DMS153 treated with DMSO at 0.1 percent for 48 hours (cell line): Measurements from ENCODE around the gene DHX32.
"Not testable (repeated sequence)": the region's sequence is repeated elsewhere in the genome, so short reads cannot be mapped to it uniquely, and the experiment has no call there.

Experiments used
- DNase-seq: peaks from one replicate; lab custom pipeline; 2025; ENCODE audit not compliant: unreplicated experiment; lab: John Stamatoyannopoulos, UW

Gene DHX32

DNA sequence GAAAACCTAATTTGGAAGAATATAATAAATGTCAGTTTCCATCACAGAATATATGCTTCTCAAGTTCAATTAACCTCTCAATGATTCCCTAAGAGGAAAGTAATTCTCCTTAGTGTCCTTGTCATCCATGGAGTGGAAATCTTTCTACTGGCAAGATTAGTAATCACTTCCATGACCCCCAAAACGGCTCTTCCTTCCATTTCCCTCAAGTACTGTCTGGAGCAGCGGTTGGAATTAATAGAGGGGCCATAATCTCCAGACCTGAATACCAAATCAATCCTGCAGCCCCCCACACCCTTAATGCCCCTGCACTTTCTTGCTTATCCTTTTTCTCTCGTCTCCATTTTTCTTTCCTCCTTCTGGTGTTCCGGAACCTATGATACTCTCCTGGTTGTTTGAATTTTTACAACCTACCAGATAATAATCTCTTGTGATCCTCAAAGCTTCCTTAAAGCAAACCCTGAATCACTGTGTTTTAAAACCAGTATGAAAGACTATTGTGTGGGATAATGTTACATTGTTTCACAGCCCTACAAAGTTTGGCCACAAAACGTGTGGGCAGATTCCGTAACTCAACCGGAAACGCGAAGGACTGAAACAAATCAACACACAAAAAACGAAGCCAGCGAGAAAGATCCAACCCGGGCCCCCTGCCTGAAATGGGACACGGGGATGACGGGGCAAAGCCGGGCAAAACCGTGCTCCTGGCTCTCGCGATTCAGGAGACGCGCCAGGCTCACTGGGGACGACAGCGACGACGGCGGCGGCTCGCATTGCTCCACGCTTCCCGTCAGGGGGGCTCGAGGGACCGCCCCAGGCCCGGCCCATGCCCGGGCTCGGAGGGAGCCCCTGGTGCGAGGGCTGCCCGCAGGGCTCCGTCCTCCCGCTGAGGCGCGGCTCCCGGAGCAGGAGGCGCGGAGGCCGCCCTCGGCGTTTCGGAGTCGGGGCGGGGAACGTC is 14.3 kb upstream of the DHX32 start:
- DNase-seq: not testable (repeated sequence)

DNA sequence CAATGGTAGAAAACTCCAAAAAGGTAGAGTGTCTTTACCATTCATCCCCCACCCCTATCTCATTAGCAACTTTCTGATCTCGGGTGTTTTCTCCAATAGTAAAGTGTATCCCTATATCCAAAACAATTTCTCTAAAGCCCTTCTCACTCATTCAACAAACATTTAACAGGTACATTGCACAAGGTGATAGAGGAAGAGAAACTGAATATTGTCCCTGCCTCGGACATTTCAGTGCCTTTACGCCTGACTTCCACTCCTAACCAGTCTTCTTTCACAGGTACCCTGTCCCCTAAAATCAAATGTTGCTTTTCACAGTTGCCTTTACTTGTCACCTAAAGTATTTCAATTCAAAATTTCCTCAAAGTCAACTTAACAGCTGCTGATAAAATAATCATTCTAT is 13.1 kb upstream of the DHX32 start:
- not testable (repeated sequence) for DNase-seq

DNA sequence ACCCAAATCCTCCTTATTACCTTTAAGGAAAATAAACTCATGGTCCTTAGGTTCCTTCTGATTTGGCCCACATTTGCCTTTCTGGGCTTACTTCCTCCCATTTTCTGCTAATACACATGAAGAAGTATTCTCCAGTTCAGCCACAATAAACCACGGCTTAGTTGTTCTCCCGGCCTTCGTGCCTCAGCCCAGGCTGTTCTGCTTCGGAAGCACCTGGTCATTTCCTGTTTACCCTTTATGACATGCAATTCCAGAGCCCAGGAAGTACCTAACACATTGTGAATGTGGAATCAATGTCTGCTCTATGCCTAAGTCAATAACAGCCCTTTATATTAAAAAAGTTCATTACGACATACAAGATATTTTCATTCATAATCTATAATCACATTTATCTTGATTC is 11.3 kb upstream of the DHX32 start:
- DNase-seq: peak; percentile 53

DNA sequence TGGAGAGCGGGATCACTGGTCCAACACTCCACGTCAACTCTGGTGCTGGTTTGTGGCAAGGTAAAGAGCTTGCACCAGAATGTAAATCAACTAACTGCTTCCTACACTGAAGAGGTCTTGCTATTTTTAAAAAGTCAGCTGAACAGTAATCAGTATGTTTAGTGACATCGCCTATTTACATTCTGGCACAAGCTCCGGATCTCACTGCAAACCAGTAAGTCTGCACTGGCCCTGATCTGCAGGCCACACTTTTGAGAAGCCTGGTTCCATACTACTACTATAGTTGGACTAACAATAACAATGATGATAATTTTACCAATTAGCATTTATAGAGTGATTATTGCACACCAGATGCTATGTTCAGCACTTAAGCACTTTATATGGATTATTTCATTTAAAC is 8.3 kb upstream of the DHX32 start:
- not testable (repeated sequence) for DNase-seq

DNA sequence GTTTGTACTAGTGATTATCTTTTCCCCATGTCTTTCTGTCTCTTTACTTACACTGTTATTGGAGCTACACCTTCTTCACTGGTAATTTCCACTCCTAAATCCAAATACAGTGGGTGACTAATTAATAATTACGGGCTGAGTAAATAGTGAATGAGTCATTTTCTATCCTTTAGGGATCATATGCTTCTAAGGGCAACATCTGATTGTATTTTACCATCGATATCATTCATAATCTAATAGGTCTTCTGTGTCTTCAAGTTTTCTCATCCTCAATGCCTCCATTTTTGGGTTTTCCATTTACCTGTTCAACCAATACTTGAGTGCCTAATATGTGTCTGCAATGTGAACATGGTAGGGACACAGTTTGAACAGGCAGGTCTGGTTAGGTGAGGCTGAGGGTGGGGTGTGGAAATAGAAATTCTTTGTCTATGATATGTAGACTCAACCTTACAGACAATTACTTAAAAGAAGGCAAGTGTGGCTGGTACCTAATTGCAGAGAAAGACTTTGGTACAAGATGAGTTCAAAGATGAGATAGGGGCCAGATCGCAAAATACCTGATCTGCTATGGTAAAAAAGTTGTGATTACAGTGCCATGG is 5.9 kb upstream of the DHX32 start:
- DNase-seq: no peak

DNA sequence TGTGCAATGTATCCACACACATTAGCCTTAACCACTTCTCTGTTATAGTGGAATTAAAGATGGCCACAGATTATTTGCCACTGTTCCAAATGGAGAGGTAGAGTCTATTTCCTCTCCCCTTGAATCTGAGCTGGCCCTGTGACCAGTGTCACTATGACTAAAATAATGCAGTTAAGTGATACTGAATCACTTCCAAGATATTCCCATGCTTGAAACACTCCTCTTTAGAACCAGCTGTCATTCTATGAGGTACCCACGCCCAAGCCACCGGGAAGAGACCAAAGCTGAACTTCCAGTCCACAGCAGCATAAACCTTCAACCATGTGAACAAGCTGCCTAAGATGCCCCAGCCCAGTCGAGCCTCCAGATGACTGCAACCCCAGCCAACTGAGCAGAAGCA is 2.1 kb upstream of the DHX32 start:
- no peak for DNase-seq

DNA sequence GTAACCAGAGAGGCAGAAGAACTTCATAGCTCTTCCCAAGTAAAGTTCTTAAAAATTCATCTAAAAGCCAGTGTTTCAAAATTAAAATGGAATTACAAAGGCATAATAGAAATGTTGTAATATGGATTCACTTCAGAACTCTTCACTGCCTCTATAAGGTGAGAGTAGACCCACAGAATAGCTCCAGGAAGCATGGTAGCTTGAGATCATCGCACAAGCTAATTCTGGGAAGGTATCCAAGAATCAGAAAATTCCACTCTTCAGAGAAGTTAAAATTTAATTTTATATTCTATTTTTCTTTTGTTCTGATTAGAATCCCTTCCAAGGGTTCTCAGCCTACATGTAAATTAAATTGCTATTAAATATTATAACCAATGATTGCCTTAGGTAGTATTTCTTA is 1.5 kb upstream of the DHX32 start:
- DNase-seq: no peak

DNA sequence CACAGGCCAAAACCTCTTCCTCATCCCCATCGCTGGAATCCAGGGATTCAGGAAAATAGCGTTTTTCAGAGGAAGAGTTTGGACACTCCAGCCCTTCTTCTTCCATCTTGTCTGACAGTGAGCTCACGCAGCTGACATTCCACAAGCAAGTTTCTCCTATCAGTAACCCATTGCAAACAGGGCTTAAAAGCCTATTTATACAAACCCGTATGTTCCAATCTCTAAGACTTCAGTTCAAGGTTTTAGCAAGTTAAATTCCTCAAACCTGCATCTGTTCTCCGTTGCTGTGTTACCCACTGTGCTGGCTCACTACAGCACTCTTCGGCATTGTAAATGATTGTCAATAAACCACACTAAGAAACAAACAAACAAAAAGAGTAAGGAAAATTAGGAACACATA is 373 bp downstream of the DHX32 start:
- no peak for DNase-seq

DNA sequence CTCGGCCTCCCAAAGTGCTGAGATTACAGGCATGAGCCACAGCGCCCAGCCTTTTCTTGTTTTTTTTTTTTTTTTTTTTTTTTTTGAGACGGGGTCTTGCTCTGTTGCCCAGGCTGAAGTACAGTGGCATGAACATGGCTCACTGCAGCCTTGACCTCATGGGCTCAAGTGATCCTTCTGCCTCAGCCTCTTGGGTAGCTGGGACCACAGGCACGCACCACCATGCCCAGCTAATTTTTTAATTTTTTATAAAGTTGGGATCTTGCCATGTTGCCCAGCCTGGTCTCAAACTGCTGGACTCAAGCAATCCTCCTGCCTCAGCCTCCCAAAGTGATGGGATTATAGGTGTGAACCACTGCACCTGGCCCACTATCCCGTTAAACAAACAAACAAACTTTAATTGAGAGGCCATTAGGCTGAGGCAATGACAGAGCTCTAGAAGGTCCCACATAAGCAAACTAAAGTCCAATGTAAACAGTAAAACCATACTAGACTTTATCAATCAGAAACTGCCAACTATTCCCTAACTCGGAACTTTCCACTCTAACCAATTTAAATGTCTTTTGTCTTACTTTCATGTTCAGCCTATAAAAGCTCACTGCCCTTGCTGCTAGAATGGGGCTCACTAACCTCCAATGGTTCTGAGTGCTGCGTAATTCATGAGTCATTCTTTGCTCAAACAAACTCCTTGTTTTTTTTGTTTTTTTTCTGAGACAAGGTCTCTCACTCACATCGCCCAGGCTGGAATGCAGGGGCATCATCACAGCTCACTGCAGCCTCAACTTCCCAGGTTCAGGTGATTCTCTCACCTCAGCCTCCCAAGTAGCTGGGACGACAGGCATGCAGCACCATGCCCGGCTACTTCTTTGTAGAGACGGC is 1.9 kb downstream of the DHX32 start:
- DNase-seq: no peak

DNA sequence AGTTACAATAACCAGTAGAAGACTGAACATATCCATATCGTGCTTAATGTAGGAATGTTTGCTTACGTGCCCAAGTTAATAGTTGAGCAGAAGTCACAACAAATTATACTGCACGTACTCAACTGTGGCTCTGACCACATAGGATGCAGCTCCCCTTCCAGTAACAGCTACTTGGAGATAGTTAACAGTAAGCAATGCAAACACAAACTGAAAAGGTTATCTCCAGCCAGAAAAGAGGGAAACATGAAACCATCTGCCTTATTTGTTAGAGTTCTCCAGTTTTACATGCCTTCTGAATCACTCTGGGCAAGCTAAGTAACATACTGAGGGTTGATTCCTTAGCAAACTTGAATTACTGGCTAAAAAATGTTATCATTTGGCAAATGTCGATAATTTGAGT is 9.8 kb downstream of the DHX32 start:
- no peak for DNase-seq

DNA sequence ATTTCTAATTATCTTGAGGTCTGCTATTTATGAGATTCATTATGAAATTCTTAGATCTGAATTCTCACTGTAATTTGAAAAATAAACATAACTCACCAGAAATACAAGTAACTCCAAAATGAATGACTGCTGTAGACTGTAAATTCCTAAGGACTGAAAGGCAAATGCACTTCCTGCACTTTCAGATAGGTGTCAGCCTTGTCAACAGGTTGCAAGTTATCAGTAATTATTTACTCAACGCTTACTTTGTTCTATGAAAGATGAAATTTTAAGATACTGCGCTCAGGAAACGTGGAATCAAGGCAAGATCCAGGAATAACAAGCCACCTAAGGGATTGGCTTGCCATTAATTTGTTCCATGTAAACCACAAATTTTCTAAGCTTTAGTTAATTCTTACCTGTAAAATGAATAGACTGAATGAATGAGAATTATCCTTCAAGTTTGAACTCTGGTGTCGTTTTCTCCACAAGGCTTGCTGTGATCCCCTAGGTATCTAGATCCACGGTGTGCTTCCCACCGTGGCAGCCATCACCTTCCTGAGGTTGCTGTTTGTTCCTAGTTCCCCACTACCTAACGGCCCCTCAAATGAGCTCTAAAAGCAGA is 12.6 kb downstream of the DHX32 start:
- peak; percentile 30 for DNase-seq

DNA sequence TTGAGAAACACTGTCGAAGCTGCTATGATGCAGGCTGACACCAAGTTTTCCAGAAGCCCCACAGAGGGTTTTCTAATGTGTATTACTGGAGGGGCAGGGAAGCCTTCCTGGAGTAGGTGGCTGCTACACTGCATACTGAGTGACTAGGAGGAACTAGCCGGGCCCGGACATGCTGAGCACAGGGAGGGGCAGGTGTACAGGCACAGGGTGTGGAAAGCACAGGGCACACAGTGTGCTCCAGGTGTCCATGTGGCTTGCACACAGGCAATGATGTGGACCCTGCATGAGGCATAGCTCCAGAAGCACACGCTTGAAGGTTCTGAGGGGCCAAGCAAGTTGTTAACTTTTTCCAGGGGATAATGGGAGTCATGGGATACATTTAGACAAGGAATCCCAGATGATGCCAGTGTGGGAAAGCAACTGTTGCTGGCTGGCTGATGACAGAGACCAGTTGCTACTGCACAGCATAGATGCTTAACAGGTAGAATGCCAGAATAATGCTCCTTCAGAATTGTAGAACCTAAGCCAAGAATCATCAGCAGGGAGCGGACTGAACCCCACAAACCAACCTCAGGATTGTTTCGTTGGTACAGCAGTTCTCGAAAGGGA is 14.6 kb downstream of the DHX32 start:
- no peak for DNase-seq

DNA sequence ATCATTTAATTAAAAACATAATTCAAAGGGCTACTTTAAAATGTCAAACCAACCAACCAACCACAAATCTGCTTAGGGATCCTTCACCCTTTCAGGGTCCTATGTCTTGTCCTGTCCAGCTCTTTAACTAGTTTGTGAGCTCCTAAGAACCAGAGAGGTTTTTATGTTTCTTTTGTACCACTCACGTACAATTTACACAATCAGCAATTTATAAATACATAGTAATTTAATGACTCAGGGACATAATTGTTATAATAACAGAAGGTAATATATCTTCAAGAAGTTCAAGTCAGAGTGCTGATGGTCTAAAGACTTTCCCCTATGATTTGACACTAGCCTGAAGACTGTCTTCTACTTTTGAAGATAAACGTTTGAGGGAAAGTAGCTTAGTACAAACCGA is 16.0 kb downstream of the DHX32 start:
- DNase-seq: no peak

DNA sequence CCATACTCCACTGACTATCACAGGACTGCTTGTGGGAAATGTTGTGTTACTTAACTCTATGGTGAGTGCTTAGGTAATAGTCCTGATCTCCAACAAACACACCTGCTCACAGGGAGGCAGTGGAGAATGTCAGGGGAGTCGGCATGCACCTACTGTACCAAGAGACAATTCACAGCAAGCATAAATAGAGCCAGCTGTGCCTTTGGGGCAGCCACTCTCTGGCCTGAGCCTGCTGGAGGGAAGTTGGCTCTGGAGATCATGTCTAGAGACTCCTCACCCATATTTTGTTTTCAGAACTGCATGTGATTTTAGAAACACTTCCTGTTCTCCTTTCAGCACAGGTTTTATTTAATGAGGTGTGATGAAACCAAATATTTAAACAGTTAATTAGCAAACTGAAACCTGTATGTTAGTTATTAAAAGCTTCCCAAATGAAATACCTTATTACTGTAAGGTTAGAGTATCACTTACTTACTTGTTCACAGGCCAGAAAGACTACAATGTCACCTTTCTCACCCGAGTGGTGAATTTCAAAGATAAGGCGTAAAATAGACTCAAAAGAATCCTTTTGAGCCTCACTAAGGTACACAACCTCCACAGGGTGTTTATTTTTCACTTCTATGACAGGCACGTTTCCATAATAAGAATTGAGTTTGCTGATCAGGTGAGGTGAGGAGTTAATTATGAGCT is 21.8 kb downstream of the DHX32 start:
- peak; percentile 75 for DNase-seq

DNA sequence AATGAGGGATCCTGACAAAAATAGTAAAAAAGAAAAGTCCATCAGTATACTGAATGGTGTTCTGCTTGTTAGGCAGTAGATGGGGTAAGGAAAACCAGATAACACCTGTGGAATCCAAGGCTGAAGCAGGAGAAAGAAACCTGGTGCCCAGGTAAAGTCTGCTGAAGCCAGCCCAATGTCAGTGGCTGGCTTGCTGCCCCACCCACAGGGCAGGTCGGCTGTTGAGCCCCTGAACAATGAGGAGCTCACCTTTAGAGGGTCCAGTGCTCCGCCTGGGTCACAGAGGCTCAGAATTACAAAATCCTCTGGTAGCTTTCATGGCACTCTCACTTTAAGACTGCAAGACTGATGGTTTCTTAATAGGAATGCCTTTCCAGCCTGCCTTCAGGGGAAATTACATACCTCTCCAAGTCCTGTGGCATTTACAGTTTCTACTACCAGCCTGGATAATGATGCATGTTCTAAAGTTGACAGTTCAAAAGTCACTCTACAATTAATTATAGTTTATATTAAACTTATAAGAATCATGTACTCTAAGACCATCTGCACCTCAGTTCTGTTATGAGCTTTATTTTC is 23.8 kb downstream of the DHX32 start:
- DNase-seq: no peak

DNA sequence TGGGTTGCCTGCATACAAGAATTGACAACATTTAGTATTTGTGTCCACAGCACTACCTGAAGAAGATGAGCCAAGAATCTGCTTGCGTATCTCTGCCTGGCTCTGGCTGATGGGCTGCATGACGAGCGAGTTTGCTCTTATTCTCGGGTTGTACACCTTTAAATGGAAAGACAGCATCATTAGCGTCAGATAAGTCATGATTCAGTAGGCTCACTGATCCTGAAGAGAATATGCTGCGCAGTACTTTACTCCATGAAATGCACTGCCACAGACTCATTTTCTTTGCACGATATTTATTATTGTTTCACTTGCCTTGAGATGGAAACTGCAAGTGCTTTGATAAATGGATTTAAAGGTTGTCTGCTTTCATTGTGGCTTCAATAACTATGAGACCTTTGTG is 28.6 kb downstream of the DHX32 start:
- no peak for DNase-seq

DNA sequence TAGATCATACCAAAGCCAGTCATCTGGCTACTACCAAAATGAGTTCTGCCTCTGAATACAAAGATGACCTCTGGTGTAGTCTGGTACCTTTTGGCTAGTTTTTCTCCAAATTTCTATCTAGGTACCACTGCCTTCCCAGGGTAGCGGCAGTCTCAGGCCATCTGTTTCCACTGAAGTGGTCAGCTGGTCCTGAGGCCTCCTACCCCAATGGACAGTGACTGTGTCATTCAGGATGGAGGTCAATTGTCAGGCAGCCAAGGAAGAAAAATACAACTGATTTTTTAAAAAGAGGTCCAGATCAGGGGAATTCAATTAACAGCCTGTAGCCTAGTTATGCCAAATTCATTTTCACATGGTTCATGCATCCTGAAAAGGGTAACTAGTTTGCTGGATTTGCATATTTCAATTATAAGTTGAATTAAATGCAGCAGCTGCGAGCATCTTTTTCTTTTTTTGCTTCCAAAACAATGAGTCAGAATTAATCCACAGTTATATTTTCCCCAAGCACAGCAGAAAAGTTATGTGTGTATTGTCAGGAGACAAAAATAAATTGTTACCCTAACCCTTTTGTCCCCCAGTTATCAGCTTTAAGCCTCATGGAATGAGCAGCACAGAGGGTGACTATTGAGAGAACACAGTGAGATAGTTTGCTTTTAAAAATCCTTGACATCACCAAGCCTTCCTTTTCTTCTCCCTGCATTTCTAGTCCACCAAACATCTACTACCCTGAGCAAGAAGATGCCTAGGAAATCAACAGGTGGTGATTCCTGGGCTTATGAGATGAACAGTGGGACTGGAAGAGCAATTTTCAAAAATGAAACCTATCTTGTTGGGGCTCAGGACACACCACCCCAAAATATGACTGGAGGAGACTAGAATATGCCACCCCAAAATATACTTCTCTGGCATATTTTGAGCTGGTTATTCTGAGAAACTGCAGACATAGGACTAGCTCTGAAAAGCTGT is 30.0 kb downstream of the DHX32 start:
- no peak for DNase-seq

DNA sequence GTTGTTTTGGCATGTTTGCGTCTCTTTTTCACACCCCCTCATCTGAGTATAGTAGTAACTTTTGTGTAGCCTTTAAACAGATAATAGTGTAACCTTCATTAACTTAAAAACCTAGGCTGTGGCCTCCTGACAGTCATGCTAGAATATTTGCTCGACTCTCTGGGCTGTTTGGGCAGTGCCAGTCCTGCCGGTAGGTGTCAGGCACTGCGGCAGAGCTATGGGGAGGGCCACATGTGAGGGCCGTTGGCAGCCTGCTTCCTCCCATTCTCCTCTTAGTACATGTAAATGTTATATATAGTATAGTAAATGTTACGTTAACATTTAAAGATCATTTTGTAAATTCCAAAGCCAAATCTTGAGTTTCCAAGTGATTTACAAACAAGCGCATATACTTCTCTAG is 31.6 kb downstream of the DHX32 start:
- DNase-seq: no peak

DNA sequence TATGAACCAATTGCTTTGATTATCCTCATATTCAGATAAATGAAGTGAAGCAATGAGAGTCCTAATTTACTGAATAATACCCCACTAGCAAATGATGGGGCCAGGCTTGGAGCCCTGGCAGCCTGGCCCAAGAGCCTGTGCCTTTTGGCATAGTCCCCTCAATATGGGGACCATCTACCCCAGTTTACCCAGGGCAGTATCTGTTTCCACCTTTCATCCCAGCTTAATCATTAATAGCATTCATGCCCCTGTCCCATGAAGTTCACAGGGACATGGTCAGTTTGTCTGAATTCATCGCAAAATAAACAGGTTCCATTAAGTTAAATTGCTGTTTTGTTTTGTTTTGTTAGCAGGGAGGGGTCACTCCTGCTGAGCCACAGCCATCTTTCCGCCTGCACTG is 32.2 kb downstream of the DHX32 start:
- no peak for DNase-seq
